ENCODE data around the gene SPATA3.

SPATA3 gene

GRCh38 chr2:230975927-230976326 lies 20.0 kb upstream of the SPATA3 start:
- CTCF ChIA-PET, result no interaction called here
- POLR2A ChIA-PET, result no interaction called here

GRCh38 chr2:230976671-230977171 lies 19.2 kb upstream of the SPATA3 start:
- ChIA-PET CTCF (no interaction called here), POLR2A (no interaction called here)
- DNase-seq (ENCODE audit: extremely low spot score), result no peak
- TF ChIP-seq FOXK2 (IDR thresholded peaks at IDR 0.05), result no peak
- no peak for TF ChIP-seq FOXM1 (IDR thresholded peaks at IDR 0.05; ENCODE audit: borderline replicate concordance)
- TF ChIP-seq FOXA1 (IDR thresholded peaks at IDR 0.05), result no peak
- no peak for TF ChIP-seq ARNT (IDR thresholded peaks at IDR 0.05)
- TF ChIP-seq ELF4 (IDR thresholded peaks at IDR 0.05), result no peak
- TF ChIP-seq SP1 (IDR thresholded peaks at IDR 0.05), result no peak
- no peak for TF ChIP-seq PKNOX1 (IDR thresholded peaks at IDR 0.05)
- no peak for TF ChIP-seq L3MBTL2 (conservative IDR thresholded peaks at IDR 0.05)
- TF ChIP-seq CTBP1 (IDR thresholded peaks at IDR 0.05; ENCODE audit: borderline replicate concordance), result no peak
- no peak for TF ChIP-seq SUZ12 (IDR thresholded peaks at IDR 0.05)
- no peak for TF ChIP-seq TARDBP (IDR thresholded peaks at IDR 0.05)
- no peak for TF ChIP-seq NFRKB (IDR thresholded peaks at IDR 0.05)
- TF ChIP-seq LEF1 (IDR thresholded peaks at IDR 0.05; ENCODE audit: borderline replicate concordance), result no peak
- TF ChIP-seq HDGF (IDR thresholded peaks at IDR 0.05; ENCODE audit: borderline replicate concordance), result no peak
- TF ChIP-seq ZNF384 (IDR thresholded peaks at IDR 0.05), result no peak
- TF ChIP-seq BHLHE40 (IDR thresholded peaks at IDR 0.05; ENCODE audit: borderline replicate concordance), result no peak

More at GRCh38 chr2:230975927-230976326, 20.0 kb upstream of the SPATA3 start:
- TF ChIP-seq FOXK2 (IDR thresholded peaks at IDR 0.05) (no peak), FOXM1 (IDR thresholded peaks at IDR 0.05; ENCODE audit: borderline replicate concordance) (no peak), BHLHE40 (IDR thresholded peaks at IDR 0.05; ENCODE audit: borderline replicate concordance) (no peak), L3MBTL2 (conservative IDR thresholded peaks at IDR 0.05) (no peak), ELF4 (IDR thresholded peaks at IDR 0.05) (no peak), ARNT (IDR thresholded peaks at IDR 0.05) (no peak), HDGF (IDR thresholded peaks at IDR 0.05; ENCODE audit: borderline replicate concordance) (no peak), SP1 (IDR thresholded peaks at IDR 0.05) (no peak), SUZ12 (IDR thresholded peaks at IDR 0.05) (no peak), LEF1 (IDR thresholded peaks at IDR 0.05; ENCODE audit: borderline replicate concordance) (no peak), PKNOX1 (IDR thresholded peaks at IDR 0.05) (no peak), TARDBP (IDR thresholded peaks at IDR 0.05) (no peak), ZNF384 (IDR thresholded peaks at IDR 0.05) (no peak), CTBP1 (IDR thresholded peaks at IDR 0.05; ENCODE audit: borderline replicate concordance) (no peak), FOXA1 (IDR thresholded peaks at IDR 0.05) (no peak)
- DNase-seq (ENCODE audit: extremely low spot score), result no peak

- TF ChIP-seq FOXA1 (IDR thresholded peaks at IDR 0.05), result no peak
- ChIA-PET POLR2A (no interaction called here), CTCF (no interaction called here)
- DNase-seq (ENCODE audit: extremely low spot score), result no peak
These were observed 15.5 kb upstream of the SPATA3 start for GRCh38 chr2:230980468-230980867.

- TF ChIP-seq BHLHE40 (IDR thresholded peaks at IDR 0.05; ENCODE audit: borderline replicate concordance) (no peak), FOXK2 (IDR thresholded peaks at IDR 0.05) (no peak), FOXA1 (IDR thresholded peaks at IDR 0.05) (no peak), SP1 (IDR thresholded peaks at IDR 0.05) (no peak), L3MBTL2 (conservative IDR thresholded peaks at IDR 0.05) (no peak), FOXM1 (IDR thresholded peaks at IDR 0.05; ENCODE audit: borderline replicate concordance) (no peak), CTBP1 (IDR thresholded peaks at IDR 0.05; ENCODE audit: borderline replicate concordance) (no peak), ARNT (IDR thresholded peaks at IDR 0.05) (no peak), SUZ12 (IDR thresholded peaks at IDR 0.05) (no peak), LEF1 (IDR thresholded peaks at IDR 0.05; ENCODE audit: borderline replicate concordance) (no peak), TARDBP (IDR thresholded peaks at IDR 0.05) (no peak), NFRKB (IDR thresholded peaks at IDR 0.05) (no peak), ELF4 (IDR thresholded peaks at IDR 0.05) (no peak), ZNF384 (IDR thresholded peaks at IDR 0.05) (no peak), PKNOX1 (IDR thresholded peaks at IDR 0.05) (no peak), HDGF (IDR thresholded peaks at IDR 0.05; ENCODE audit: borderline replicate concordance) (no peak)
- ChIA-PET POLR2A (no interaction called here), CTCF (interaction anchor here (1.1 kb wide), 1 partner anchor 71 kb away, joined by 3 read pairs; no protein-coding TSS in a partner anchor)
- no peak for DNase-seq (ENCODE audit: extremely low spot score)
These were observed 14.2 kb upstream of the SPATA3 start for GRCh38 chr2:230981704-230982103.

- no peak for DNase-seq (ENCODE audit: extremely low spot score)
- ChIA-PET POLR2A (no interaction called here), CTCF (interaction anchor here (0.7 to 1.1 kb wide), 2 partner anchors 11 to 71 kb away, joined by 3 to 5 read pairs; no protein-coding TSS in a partner anchor)
- no peak for TF ChIP-seq TARDBP (IDR thresholded peaks at IDR 0.05)
- no peak for TF ChIP-seq FOXK2 (IDR thresholded peaks at IDR 0.05)
- TF ChIP-seq FOXM1 (IDR thresholded peaks at IDR 0.05; ENCODE audit: borderline replicate concordance), result no peak
These were observed 13.8 kb upstream of the SPATA3 start for GRCh38 chr2:230982126-230982525.

GRCh38 chr2:230982528-230982927 lies 13.4 kb upstream of the SPATA3 start:
- no peak for DNase-seq (ENCODE audit: extremely low spot score)
- TF ChIP-seq TARDBP (IDR thresholded peaks at IDR 0.05), result no peak
- TF ChIP-seq PKNOX1 (IDR thresholded peaks at IDR 0.05), result no peak
- no peak for TF ChIP-seq FOXK2 (IDR thresholded peaks at IDR 0.05)
- no peak for TF ChIP-seq HDGF (IDR thresholded peaks at IDR 0.05; ENCODE audit: borderline replicate concordance)
- no peak for TF ChIP-seq CTBP1 (IDR thresholded peaks at IDR 0.05; ENCODE audit: borderline replicate concordance)
- TF ChIP-seq FOXA1 (IDR thresholded peaks at IDR 0.05), result no peak
- TF ChIP-seq LEF1 (IDR thresholded peaks at IDR 0.05; ENCODE audit: borderline replicate concordance), result no peak
- TF ChIP-seq L3MBTL2 (conservative IDR thresholded peaks at IDR 0.05), result no peak
- no peak for TF ChIP-seq BHLHE40 (IDR thresholded peaks at IDR 0.05; ENCODE audit: borderline replicate concordance)
- no peak for TF ChIP-seq SUZ12 (IDR thresholded peaks at IDR 0.05)
- TF ChIP-seq SP1 (IDR thresholded peaks at IDR 0.05), result no peak
- TF ChIP-seq FOXM1 (IDR thresholded peaks at IDR 0.05; ENCODE audit: borderline replicate concordance), result no peak
- no peak for TF ChIP-seq ARNT (IDR thresholded peaks at IDR 0.05)
- no peak for TF ChIP-seq ZNF384 (IDR thresholded peaks at IDR 0.05)
- no peak for TF ChIP-seq ELF4 (IDR thresholded peaks at IDR 0.05)
- TF ChIP-seq NFRKB (IDR thresholded peaks at IDR 0.05), result no peak
- POLR2A ChIA-PET, result no interaction called here
- CTCF ChIA-PET, result interaction anchor here (0.6 to 1.1 kb wide), 3 partner anchors 11 to 1920 kb away, joined by 3 to 5 read pairs (median 3); no protein-coding TSS in a partner anchor

Data from HEK293T (cell line).